ENCODE data around the gene RNF175.

Gene RNF175

DNA sequence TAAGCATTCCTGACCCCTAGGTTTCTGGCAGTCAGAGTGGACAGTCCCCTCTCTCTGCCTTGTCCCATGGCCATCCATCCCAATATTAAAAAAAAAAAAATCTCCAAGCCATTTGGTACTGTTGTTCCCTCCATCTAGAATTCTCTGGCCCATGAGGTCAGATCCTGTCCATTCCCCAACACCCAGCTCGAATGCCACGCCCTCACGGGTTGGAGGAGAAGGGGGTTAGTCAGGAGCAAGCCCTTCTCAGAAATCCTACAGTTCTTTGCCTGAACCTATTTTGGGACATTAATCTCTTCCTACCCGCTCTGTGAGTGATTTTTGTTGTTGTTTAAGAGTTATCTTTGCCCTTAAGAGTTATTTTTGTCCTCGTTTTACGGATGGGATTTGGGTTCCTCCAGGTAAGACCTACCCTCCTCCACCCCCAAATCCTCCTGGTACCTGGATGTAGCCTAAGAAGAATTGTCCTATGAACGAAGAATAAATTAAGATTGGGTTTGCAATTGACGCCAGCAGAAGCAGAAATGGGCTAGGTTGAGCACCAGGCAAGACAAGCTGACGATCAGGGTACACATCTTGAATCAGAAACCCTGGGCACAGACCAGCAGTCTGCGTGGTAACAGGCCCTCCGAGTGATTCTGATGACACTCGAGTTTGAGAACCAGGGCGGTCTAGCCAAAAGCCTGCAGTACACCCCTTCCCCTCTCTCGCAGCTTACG lies 977 bp downstream of the RNF175 start:
- no peaks in the 10 kb centered on the region for H3K27me3 ChIP-seq (replicated peaks; ENCODE audit: insufficient read depth, low read length)
- H3F3A ChIP-seq (ENCODE audit: insufficient read depth, low read length), result no peaks in the 10 kb centered on the region
- H3K9me2 ChIP-seq (replicated peaks; ENCODE audit: insufficient read depth, low read length), result no peaks in the 10 kb centered on the region
- H3K79me2 ChIP-seq (ENCODE audit: low read length), result no peaks in the 10 kb centered on the region
- H4K20me1 ChIP-seq (ENCODE audit: insufficient read depth, low read length), result no peaks in the 10 kb centered on the region
- no peaks in the 10 kb centered on the region for H3K4me1 ChIP-seq (ENCODE audit: low read length)
- H3K4me2 ChIP-seq (ENCODE audit: low read depth, low read length), result peak overlapping the region; percentile 35; the same call in 1 of the 2 replicates
- H2AFZ ChIP-seq (ENCODE audit: low read length), result 0 out of 2 replicates have a peak overlapping the region, but pooled peaks have one; percentile 16
- TF ChIP-seq EZH2 (optimal IDR thresholded peaks at IDR 0.05; ENCODE audit: low read depth, low read length) (no peak), EZH2phosphoT487 (IDR thresholded peaks at IDR 0.05; ENCODE audit: low read length) (no peak)
- TF ChIP-seq, protein P1, sequence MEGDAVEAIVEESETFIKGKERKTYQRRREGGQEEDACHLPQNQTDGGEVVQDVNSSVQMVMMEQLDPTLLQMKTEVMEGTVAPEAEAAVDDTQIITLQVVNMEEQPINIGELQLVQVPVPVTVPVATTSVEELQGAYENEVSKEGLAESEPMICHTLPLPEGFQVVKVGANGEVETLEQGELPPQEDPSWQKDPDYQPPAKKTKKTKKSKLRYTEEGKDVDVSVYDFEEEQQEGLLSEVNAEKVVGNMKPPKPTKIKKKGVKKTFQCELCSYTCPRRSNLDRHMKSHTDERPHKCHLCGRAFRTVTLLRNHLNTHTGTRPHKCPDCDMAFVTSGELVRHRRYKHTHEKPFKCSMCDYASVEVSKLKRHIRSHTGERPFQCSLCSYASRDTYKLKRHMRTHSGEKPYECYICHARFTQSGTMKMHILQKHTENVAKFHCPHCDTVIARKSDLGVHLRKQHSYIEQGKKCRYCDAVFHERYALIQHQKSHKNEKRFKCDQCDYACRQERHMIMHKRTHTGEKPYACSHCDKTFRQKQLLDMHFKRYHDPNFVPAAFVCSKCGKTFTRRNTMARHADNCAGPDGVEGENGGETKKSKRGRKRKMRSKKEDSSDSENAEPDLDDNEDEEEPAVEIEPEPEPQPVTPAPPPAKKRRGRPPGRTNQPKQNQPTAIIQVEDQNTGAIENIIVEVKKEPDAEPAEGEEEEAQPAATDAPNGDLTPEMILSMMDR (IDR thresholded peaks at IDR 0.05; ENCODE audit: low read length), result no peak
- 0 out of 2 replicates have a peak overlapping the region, but pooled peaks have one; percentile 36 for H3K4me3 ChIP-seq (ENCODE audit: low read length)
- H3K9me3 ChIP-seq (replicated peaks; ENCODE audit: insufficient read depth, low read length), result no peaks in the 10 kb centered on the region
- H3K27ac ChIP-seq (ENCODE audit: low read length), result no peak overlapping the region
- no peak overlapping the region for H3K9ac ChIP-seq (ENCODE audit: low read length)
- H3K36me3 ChIP-seq (replicated peaks; ENCODE audit: insufficient read depth, low read length), result no peaks in the 10 kb centered on the region
- no peak for DNase-seq

DNA sequence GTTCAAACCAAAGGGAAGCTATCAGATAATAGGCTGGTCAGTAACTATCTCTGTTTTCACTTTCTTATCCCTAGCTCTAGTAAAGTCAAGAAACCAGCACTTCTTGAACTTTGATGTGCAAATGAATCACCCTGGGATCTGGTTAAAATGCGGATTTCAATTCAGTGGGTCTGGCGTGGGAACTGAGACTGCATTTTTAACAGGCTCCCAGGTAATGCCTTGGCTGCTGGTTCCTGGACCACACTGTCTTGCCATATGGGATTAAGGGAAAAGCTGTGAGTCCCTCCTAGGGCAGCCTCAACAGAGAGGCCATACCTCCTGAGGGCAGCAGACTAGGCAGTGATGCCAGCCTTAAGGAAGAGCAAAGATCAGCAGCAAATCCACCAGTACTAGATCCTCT lies 1.7 kb downstream of the RNF175 start:
- TF ChIP-seq, protein P1 (IDR thresholded peaks at IDR 0.05; ENCODE audit: low read length), result no peak
- TF ChIP-seq EZH2 (optimal IDR thresholded peaks at IDR 0.05; ENCODE audit: low read depth, low read length) (no peak), EZH2phosphoT487 (IDR thresholded peaks at IDR 0.05; ENCODE audit: low read length) (no peak)
- DNase-seq, result no peak
- no peak overlapping the region for H3K4me3 ChIP-seq (ENCODE audit: low read length)
- H3K9me2 ChIP-seq (replicated peaks; ENCODE audit: insufficient read depth, low read length), result no peaks in the 10 kb centered on the region
- no peak overlapping the region for H3K27ac ChIP-seq (ENCODE audit: low read length)
- H3K4me2 ChIP-seq (ENCODE audit: low read depth, low read length), result no peak overlapping the region
- no peak overlapping the region for H2AFZ ChIP-seq (ENCODE audit: low read length)
- H4K20me1 ChIP-seq (ENCODE audit: insufficient read depth, low read length), result no peaks in the 10 kb centered on the region
- no peaks in the 10 kb centered on the region for H3K36me3 ChIP-seq (replicated peaks; ENCODE audit: insufficient read depth, low read length)
- H3F3A ChIP-seq (ENCODE audit: insufficient read depth, low read length), result no peaks in the 10 kb centered on the region
- H3K27me3 ChIP-seq (replicated peaks; ENCODE audit: insufficient read depth, low read length), result no peaks in the 10 kb centered on the region
- no peaks in the 10 kb centered on the region for H3K9me3 ChIP-seq (replicated peaks; ENCODE audit: insufficient read depth, low read length)
- no peak overlapping the region for H3K9ac ChIP-seq (ENCODE audit: low read length)
- no peaks in the 10 kb centered on the region for H3K4me1 ChIP-seq (ENCODE audit: low read length)
- no peaks in the 10 kb centered on the region for H3K79me2 ChIP-seq (ENCODE audit: low read length)

DNA sequence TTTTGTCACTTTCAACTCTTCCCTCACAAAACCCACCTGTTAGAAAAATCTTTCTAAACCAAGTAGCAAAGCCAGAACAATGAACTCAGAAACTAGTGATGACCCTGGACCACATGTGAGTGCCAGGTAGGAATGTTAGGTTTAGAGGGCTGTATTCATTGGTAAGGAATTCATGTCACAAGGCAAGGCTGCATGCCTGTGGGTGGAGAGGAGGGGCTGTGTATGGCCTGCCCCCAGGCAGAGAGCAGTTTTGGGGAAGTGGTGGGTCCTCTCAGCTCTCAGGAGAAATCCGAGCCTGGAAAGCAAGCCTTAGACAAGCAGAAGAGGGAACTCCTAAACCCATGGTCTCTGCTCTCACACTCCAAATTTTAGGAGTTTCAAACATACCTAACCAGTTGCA lies 2.4 kb downstream of the RNF175 start:
- no peak for TF ChIP-seq EZH2 (optimal IDR thresholded peaks at IDR 0.05; ENCODE audit: low read depth, low read length)
- no peak for TF ChIP-seq EZH2phosphoT487 (IDR thresholded peaks at IDR 0.05; ENCODE audit: low read length)
- TF ChIP-seq, protein P1 (IDR thresholded peaks at IDR 0.05; ENCODE audit: low read length), result no peak
- Histone ChIP-seq H4K20me1 (ENCODE audit: insufficient read depth, low read length) (no peaks in the 10 kb centered on the region), H3F3A (ENCODE audit: insufficient read depth, low read length) (no peaks in the 10 kb centered on the region), H3K36me3 (replicated peaks; ENCODE audit: insufficient read depth, low read length) (no peaks in the 10 kb centered on the region), H3K27ac (ENCODE audit: low read length) (no peak overlapping the region), H3K79me2 (ENCODE audit: low read length) (no peaks in the 10 kb centered on the region), H3K9ac (ENCODE audit: low read length) (no peak overlapping the region), H3K9me3 (replicated peaks; ENCODE audit: insufficient read depth, low read length) (no peaks in the 10 kb centered on the region), H3K9me2 (replicated peaks; ENCODE audit: insufficient read depth, low read length) (no peaks in the 10 kb centered on the region), H3K4me3 (ENCODE audit: low read length) (no peak overlapping the region), H3K27me3 (replicated peaks; ENCODE audit: insufficient read depth, low read length) (no peaks in the 10 kb centered on the region), H3K4me1 (ENCODE audit: low read length) (no peaks in the 10 kb centered on the region), H2AFZ (ENCODE audit: low read length) (no peak overlapping the region), H3K4me2 (ENCODE audit: low read depth, low read length) (no peak overlapping the region)
- DNase-seq, result no peak
